Measurements from ENCODE around the gene MYO16. TPM values are rescaled to one million over a fixed set of nuclear protein-coding genes. Genes with fewer than 3 reads are reported as not detected.

Gene MYO16
- polyA plus RNA-seq, 1 donor from 2014 or later, result 2.5 TPM

- TF ChIP-seq EP300 (conservative IDR thresholded peaks at IDR 0.05; ENCODE audit: poor library complexity, severe bottlenecking), result no peak
- Histone ChIP-seq H2AFZ (ENCODE audit: low read depth, low read length) (no peak overlapping the region), H3K9me3 (ENCODE audit: low read length) (no peaks in the 10 kb centered on the region), H3K27ac (ENCODE audit: low read length) (no peak overlapping the region), H3K27me3 (ENCODE audit: insufficient read depth, low read depth, low read length) (no peaks in the 10 kb centered on the region), H3K4me2 (ENCODE audit: low read length) (no peak overlapping the region), H3K9ac (ENCODE audit: low read length) (no peak overlapping the region), H3K4me3 (ENCODE audit: low read length) (no peak overlapping the region), H3K79me2 (replicated peaks; ENCODE audit: insufficient read depth, low read length) (no peaks in the 10 kb centered on the region), H3F3A (ENCODE audit: insufficient read depth, low read length, poor library complexity, severe bottlenecking) (no peaks in the 10 kb centered on the region), H3K9me2 (ENCODE audit: insufficient read depth, low read length) (no peaks in the 10 kb centered on the region), H4K20me1 (ENCODE audit: insufficient read depth) (no peaks in the 10 kb centered on the region), H3K36me3 (ENCODE audit: insufficient read depth, low read length) (no peaks in the 10 kb centered on the region)
Measured at GRCh38 chr13:109141706-109142105, 512.3 kb downstream of the MYO16 start.

DNA sequence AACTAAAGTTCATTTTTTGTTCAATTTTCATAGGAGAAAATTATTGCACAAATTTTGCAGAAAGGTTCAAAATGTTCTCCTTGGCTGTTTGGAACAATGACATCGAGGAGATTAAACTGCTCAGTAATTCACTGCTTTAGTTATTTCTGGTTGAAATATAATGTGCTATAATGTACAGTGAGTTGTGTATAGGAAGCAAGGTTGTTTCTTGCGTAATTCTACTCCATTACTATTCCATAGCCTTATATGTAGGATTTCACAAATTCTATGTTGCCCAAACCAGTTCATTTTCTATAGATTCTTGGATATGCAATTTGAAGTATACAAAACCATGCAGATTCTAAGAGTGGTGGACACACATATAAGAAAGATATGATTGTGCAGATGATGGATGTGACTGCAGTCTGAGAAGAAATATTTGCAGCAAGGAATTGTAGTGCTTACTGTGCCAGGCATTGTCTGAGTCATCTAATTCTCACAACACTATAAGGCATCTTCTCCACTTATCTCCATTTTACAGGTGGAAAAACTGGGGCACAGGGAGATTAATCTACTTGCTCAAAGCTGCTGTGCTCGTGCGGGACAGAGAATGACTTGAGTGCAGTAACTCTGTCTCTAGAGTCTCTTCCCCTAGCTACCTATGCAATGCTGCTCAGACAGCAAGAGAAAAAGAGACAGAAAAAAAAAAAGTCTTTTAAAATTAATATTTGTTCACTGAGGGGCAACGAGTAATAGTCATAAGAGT, 515.5 kb downstream of the MYO16 start:
- no peaks in the 10 kb centered on the region for H3F3A ChIP-seq (ENCODE audit: insufficient read depth, low read length, poor library complexity, severe bottlenecking)
- no peaks in the 10 kb centered on the region for H3K27me3 ChIP-seq (ENCODE audit: insufficient read depth, low read depth, low read length)
- H4K20me1 ChIP-seq (ENCODE audit: insufficient read depth), result no peaks in the 10 kb centered on the region
- no peaks in the 10 kb centered on the region for H3K79me2 ChIP-seq (replicated peaks; ENCODE audit: insufficient read depth, low read length)
- H3K9ac ChIP-seq (ENCODE audit: low read length), result no peak overlapping the region
- H3K9me2 ChIP-seq (ENCODE audit: insufficient read depth, low read length), result no peaks in the 10 kb centered on the region
- no peaks in the 10 kb centered on the region for H3K36me3 ChIP-seq (ENCODE audit: insufficient read depth, low read length)
- H3K4me3 ChIP-seq (ENCODE audit: low read length), result no peak overlapping the region
- no peak overlapping the region for H3K27ac ChIP-seq (ENCODE audit: low read length)
- TF ChIP-seq EP300 (conservative IDR thresholded peaks at IDR 0.05; ENCODE audit: poor library complexity, severe bottlenecking) (no peak), RAD21 (conservative IDR thresholded peaks at IDR 0.05) (no peak), SMC3 (conservative IDR thresholded peaks at IDR 0.05; ENCODE audit: poor library complexity) (no peak), TAF1 (IDR thresholded peaks at IDR 0.05; ENCODE audit: low read depth) (no peak), EZH2 (IDR thresholded peaks at IDR 0.05; ENCODE audit: borderline replicate concordance, insufficient read depth, low read length, poor library complexity, severe bottlenecking) (no peak), MXI1 (conservative IDR thresholded peaks at IDR 0.05; ENCODE audit: poor library complexity, severe bottlenecking) (no peak), POLR2AphosphoS5 (IDR thresholded peaks at IDR 0.05) (no peak)
- TF ChIP-seq, protein P1, sequence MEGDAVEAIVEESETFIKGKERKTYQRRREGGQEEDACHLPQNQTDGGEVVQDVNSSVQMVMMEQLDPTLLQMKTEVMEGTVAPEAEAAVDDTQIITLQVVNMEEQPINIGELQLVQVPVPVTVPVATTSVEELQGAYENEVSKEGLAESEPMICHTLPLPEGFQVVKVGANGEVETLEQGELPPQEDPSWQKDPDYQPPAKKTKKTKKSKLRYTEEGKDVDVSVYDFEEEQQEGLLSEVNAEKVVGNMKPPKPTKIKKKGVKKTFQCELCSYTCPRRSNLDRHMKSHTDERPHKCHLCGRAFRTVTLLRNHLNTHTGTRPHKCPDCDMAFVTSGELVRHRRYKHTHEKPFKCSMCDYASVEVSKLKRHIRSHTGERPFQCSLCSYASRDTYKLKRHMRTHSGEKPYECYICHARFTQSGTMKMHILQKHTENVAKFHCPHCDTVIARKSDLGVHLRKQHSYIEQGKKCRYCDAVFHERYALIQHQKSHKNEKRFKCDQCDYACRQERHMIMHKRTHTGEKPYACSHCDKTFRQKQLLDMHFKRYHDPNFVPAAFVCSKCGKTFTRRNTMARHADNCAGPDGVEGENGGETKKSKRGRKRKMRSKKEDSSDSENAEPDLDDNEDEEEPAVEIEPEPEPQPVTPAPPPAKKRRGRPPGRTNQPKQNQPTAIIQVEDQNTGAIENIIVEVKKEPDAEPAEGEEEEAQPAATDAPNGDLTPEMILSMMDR (IDR thresholded peaks at IDR 0.05; ENCODE audit: poor library complexity, severe bottlenecking), result no peak
- TF ChIP-seq, protein P2, sequence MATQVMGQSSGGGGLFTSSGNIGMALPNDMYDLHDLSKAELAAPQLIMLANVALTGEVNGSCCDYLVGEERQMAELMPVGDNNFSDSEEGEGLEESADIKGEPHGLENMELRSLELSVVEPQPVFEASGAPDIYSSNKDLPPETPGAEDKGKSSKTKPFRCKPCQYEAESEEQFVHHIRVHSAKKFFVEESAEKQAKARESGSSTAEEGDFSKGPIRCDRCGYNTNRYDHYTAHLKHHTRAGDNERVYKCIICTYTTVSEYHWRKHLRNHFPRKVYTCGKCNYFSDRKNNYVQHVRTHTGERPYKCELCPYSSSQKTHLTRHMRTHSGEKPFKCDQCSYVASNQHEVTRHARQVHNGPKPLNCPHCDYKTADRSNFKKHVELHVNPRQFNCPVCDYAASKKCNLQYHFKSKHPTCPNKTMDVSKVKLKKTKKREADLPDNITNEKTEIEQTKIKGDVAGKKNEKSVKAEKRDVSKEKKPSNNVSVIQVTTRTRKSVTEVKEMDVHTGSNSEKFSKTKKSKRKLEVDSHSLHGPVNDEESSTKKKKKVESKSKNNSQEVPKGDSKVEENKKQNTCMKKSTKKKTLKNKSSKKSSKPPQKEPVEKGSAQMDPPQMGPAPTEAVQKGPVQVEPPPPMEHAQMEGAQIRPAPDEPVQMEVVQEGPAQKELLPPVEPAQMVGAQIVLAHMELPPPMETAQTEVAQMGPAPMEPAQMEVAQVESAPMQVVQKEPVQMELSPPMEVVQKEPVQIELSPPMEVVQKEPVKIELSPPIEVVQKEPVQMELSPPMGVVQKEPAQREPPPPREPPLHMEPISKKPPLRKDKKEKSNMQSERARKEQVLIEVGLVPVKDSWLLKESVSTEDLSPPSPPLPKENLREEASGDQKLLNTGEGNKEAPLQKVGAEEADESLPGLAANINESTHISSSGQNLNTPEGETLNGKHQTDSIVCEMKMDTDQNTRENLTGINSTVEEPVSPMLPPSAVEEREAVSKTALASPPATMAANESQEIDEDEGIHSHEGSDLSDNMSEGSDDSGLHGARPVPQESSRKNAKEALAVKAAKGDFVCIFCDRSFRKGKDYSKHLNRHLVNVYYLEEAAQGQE (IDR thresholded peaks at IDR 0.05; ENCODE audit: borderline replicate concordance), result no peak
- no peak overlapping the region for H2AFZ ChIP-seq (ENCODE audit: low read depth, low read length)
- H3K9me3 ChIP-seq (ENCODE audit: low read length), result no peaks in the 10 kb centered on the region
- no peak overlapping the region for H3K4me2 ChIP-seq (ENCODE audit: low read length)

Data from neural cell (in vitro differentiated cells).